ENCODE measurements around the gene MSI2. TPM values are rescaled to one million over a fixed set of nuclear protein-coding genes. Genes with fewer than 3 reads are reported as not detected.

The MSI2 gene
- total RNA-seq, 1 donor, result 23.2 TPM

GRCh38 chr17:57319806-57320205, 63.5 kb downstream of the MSI2 start:
- Histone ChIP-seq H3K4me1 (ENCODE audit: insufficient read depth, low read length) (no peaks in the 10 kb centered on the region), H3K9me3 (ENCODE audit: low read depth, low read length) (no peaks in the 10 kb centered on the region), H3K27ac (ENCODE audit: low read depth, low read length) (no peak overlapping the region), H3K4me2 (ENCODE audit: insufficient read depth, low read length) (no peak overlapping the region), H3K27me3 (ENCODE audit: insufficient read depth, low read length) (no peaks in the 10 kb centered on the region), H3K4me3 (ENCODE audit: insufficient read depth, low read length) (no peak overlapping the region), H4K20me1 (ENCODE audit: insufficient read depth, low read length) (no peaks in the 10 kb centered on the region), H3K36me3 (ENCODE audit: insufficient read depth, low read length) (no peaks in the 10 kb centered on the region), H3K79me2 (ENCODE audit: insufficient read depth, low read length) (no peaks in the 10 kb centered on the region), H2AFZ (ENCODE audit: low read length) (no peak overlapping the region)
- no peak for TF ChIP-seq CTCF (IDR thresholded peaks at IDR 0.05; ENCODE audit: extremely low read depth, low read depth, low read length)
- DNase-seq (ENCODE audit: insufficient read length, low spot score, missing footprints), result no peak

DNA sequence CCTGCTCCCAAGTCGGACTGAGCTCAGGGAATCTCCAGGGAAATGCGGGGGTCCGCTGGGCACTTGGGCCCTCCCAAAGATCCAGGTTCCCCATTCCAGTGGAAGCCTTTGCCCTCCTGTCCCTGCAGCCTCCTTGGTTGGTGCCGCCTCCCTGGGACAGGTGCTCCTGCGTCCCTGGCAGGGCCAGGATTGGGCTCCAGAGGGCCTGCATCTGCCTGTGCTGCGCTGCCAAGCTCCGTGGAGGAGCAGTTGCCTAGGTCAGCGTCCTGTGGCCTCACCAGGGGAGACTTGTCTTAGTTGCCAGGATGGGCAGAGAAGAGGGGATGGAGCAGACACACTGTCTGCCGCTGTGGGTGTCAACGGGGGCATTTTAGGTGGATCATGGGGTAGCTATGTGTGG, 67.1 kb downstream of the MSI2 start:
- Histone ChIP-seq H3K27ac (ENCODE audit: low read depth, low read length) (no peak overlapping the region), H3K4me1 (ENCODE audit: insufficient read depth, low read length) (no peaks in the 10 kb centered on the region), H3K9me3 (ENCODE audit: low read depth, low read length) (no peaks in the 10 kb centered on the region), H3K4me2 (ENCODE audit: insufficient read depth, low read length) (no peak overlapping the region), H3K4me3 (ENCODE audit: insufficient read depth, low read length) (no peak overlapping the region), H2AFZ (ENCODE audit: low read length) (no peak overlapping the region), H3K27me3 (ENCODE audit: insufficient read depth, low read length) (no peaks in the 10 kb centered on the region), H3K36me3 (ENCODE audit: insufficient read depth, low read length) (no peaks in the 10 kb centered on the region), H3K79me2 (ENCODE audit: insufficient read depth, low read length) (no peaks in the 10 kb centered on the region), H4K20me1 (ENCODE audit: insufficient read depth, low read length) (no peaks in the 10 kb centered on the region)
- TF ChIP-seq CTCF (IDR thresholded peaks at IDR 0.05; ENCODE audit: extremely low read depth, low read depth, low read length), result no peak
- no peak for DNase-seq (ENCODE audit: insufficient read length, low spot score, missing footprints)

GRCh38 chr17:57324060-57324459, 67.7 kb downstream of the MSI2 start:
- DNase-seq (ENCODE audit: insufficient read length, low spot score, missing footprints), result no peak
- Histone ChIP-seq H3K27ac (ENCODE audit: low read depth, low read length) (no peak overlapping the region), H3K4me3 (ENCODE audit: insufficient read depth, low read length) (no peak overlapping the region), H3K79me2 (ENCODE audit: insufficient read depth, low read length) (no peaks in the 10 kb centered on the region), H3K36me3 (ENCODE audit: insufficient read depth, low read length) (no peaks in the 10 kb centered on the region), H3K4me2 (ENCODE audit: insufficient read depth, low read length) (no peak overlapping the region), H2AFZ (ENCODE audit: low read length) (no peak overlapping the region), H3K9me3 (ENCODE audit: low read depth, low read length) (no peaks in the 10 kb centered on the region), H4K20me1 (ENCODE audit: insufficient read depth, low read length) (no peaks in the 10 kb centered on the region), H3K27me3 (ENCODE audit: insufficient read depth, low read length) (no peaks in the 10 kb centered on the region), H3K4me1 (ENCODE audit: insufficient read depth, low read length) (no peaks in the 10 kb centered on the region)
- TF ChIP-seq CTCF (IDR thresholded peaks at IDR 0.05; ENCODE audit: extremely low read depth, low read depth, low read length), result no peak

GRCh38 chr17:57324631-57325030, 68.3 kb downstream of the MSI2 start:
- no peak overlapping the region for H2AFZ ChIP-seq (ENCODE audit: low read length)
- no peaks in the 10 kb centered on the region for H3K9me3 ChIP-seq (ENCODE audit: low read depth, low read length)
- H3K27me3 ChIP-seq (ENCODE audit: insufficient read depth, low read length), result no peaks in the 10 kb centered on the region
- no peaks in the 10 kb centered on the region for H3K36me3 ChIP-seq (ENCODE audit: insufficient read depth, low read length)
- no peak overlapping the region for H3K27ac ChIP-seq (ENCODE audit: low read depth, low read length)
- H4K20me1 ChIP-seq (ENCODE audit: insufficient read depth, low read length), result no peaks in the 10 kb centered on the region
- H3K4me2 ChIP-seq (ENCODE audit: insufficient read depth, low read length), result no peak overlapping the region
- no peaks in the 10 kb centered on the region for H3K4me1 ChIP-seq (ENCODE audit: insufficient read depth, low read length)
- TF ChIP-seq CTCF (IDR thresholded peaks at IDR 0.05; ENCODE audit: extremely low read depth, low read depth, low read length), result no peak
- DNase-seq (ENCODE audit: insufficient read length, low spot score, missing footprints), result no peak
- H3K4me3 ChIP-seq (ENCODE audit: insufficient read depth, low read length), result no peak overlapping the region
- no peaks in the 10 kb centered on the region for H3K79me2 ChIP-seq (ENCODE audit: insufficient read depth, low read length)
